GM21717 (cell line): ENCODE data around the gene KBTBD2.
"Not testable (repeated sequence)": the region's sequence is repeated elsewhere in the genome, so short reads cannot be mapped to it uniquely, and the experiment has no call there.

Experiments used
- ATAC-seq: cut with Tn5 transposase; IDR thresholded peaks from one replicate; pipeline ENCODE4 v1.9.1; 2021; ENCODE audit warnings: mild to moderate bottlenecking, moderate library complexity; ENCODE audit not compliant: unreplicated experiment

KBTBD2 gene

GRCh38 chr7:32891043-32891799 is at the start of gene KBTBD2:
TSS of gene KBTBD2 (minus strand) at chr7:32891760. CDS start at chr7:32879604, 12,156 bp downstream.
- peak; percentile 64 for ATAC-seq

- no peak for ATAC-seq
Observed at GRCh38 chr7:32941181-32941580, 49.6 kb upstream of the KBTBD2 start.

- no peak for ATAC-seq
Observed at GRCh38 chr7:32937344-32938174, 46.0 kb upstream of the KBTBD2 start.

- ATAC-seq = no peak
Observed at GRCh38 chr7:32936689-32937088, 45.1 kb upstream of the KBTBD2 start.

GRCh38 chr7:32935558-32935957 is 44.0 kb upstream of the KBTBD2 start:
- no peak for ATAC-seq

- no peak for ATAC-seq
Observed at GRCh38 chr7:32930378-32930777, 38.8 kb upstream of the KBTBD2 start.

GRCh38 chr7:32929430-32930143 is 38.0 kb upstream of the KBTBD2 start:
- ATAC-seq = no peak

GRCh38 chr7:32928785-32929298 is 37.3 kb upstream of the KBTBD2 start:
- ATAC-seq = no peak

- no peak for ATAC-seq
Observed at GRCh38 chr7:32921896-32922295, 30.3 kb upstream of the KBTBD2 start.

- not testable (repeated sequence) for ATAC-seq
Observed at GRCh38 chr7:32916994-32917393, 25.4 kb upstream of the KBTBD2 start.

GRCh38 chr7:32916006-32916405 is 24.4 kb upstream of the KBTBD2 start:
- ATAC-seq = no peak

- ATAC-seq = no peak
Observed at GRCh38 chr7:32915041-32915536, 23.5 kb upstream of the KBTBD2 start.

- ATAC-seq = no peak
Observed at GRCh38 chr7:32914184-32914583, 22.6 kb upstream of the KBTBD2 start.

- no peak for ATAC-seq
Observed at GRCh38 chr7:32910195-32910594, 18.6 kb upstream of the KBTBD2 start.

- no peak for ATAC-seq
Observed at GRCh38 chr7:32905175-32905662, 13.7 kb upstream of the KBTBD2 start.

GRCh38 chr7:32901629-32902028 is 10.1 kb upstream of the KBTBD2 start:
- ATAC-seq = no peak

- no peak for ATAC-seq
Observed at GRCh38 chr7:32900433-32900995, 9.0 kb upstream of the KBTBD2 start.

GRCh38 chr7:32897376-32897775 is 5.8 kb upstream of the KBTBD2 start:
- not testable (repeated sequence) for ATAC-seq

GRCh38 chr7:32896564-32897347 is 5.2 kb upstream of the KBTBD2 start:
- ATAC-seq = no peak

- no peak for ATAC-seq
Observed at GRCh38 chr7:32894171-32894570, 2.6 kb upstream of the KBTBD2 start.
